Left kidney (tissue), 2 donors: ENCODE results near the gene RNF111. TPM values are rescaled to one million over a fixed set of nuclear protein-coding genes. Genes with fewer than 3 reads are reported as not detected.
"Not testable (repeated sequence)": the region's sequence is repeated elsewhere in the genome, so short reads cannot be mapped to it uniquely, and the experiment has no call there.

Experiments
- DNase-seq: peaks from one replicate; pipeline ENCODE4 v3.0.0-alpha.2; 2013
- polyA plus RNA-seq: library from polyadenylated mRNA; unstranded; fragments of 120-200 nt; gene quantifications from one replicate; pipeline ENCODE4 v1.2.1, GENCODE V29; 2013; ENCODE audit not compliant: insufficient read length

RNF111 gene
- polyA plus RNA-seq, 1 donor, result 42.1 TPM

DNA sequence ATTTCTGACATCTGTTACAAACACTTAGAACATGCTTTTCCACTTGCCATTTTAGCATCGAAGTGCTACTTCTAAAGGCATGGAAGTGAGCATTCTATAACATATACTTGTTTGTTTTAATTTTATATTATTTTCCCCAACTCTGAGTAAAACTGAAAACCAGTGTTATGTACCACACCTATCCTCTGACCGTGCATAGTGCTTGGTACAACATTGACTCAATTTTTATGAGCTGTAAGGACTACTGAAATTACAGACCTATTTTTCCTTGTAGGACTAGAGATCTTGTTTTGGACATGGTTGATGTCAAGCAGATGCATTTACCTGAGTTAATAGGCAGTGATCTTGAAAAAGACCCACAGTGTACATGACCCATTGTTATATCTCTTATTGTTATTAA, 66.0 kb downstream of the RNF111 start:
- no peak for DNase-seq

DNA sequence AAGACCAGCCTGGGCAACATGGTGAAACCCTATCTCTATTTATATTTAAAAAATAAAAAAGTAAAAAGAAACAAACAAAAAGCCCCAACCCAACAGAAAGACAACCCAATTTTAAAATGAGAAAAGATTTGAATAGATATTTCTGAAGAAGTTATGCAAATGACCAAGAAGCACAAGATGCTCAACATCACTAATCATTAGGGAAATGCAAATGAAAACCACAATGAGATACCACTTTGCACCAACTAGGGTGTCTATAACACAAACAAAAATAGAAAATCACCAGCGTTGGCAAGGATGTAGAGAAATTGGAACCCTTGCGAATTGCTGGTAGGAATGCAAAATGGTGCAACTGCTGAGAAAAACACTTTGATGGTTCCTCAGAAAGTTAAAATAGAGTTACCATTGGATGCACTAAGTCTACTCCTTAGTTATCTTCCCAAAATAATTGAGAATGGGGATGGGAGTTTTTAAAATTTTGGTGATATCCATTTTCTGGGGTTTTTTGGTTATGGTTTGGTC, 71.7 kb downstream of the RNF111 start:
- DNase-seq, result no peak

GRCh38 chr15:59060348-59060747, 72.9 kb downstream of the RNF111 start:
- no peak for DNase-seq

DNA sequence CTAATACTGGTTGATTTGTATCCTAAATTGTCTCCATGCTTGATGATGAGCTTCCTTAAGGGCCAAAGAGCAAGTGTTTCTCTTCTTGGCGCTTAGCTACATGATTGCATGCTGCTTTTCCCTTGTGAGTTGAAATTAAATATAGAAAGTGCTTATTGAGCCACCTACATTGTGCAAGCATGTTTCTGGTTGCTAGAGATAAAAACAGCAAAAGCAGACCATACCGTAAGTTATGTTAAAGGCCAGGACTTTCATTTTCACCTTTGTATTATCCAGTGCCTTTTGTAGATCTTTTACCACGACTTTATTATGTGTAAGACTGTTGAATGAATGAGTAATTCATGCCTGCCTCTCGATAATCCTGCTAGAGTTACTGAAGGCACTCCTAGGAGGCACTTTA, 75.6 kb downstream of the RNF111 start:
- no peak for DNase-seq

DNA sequence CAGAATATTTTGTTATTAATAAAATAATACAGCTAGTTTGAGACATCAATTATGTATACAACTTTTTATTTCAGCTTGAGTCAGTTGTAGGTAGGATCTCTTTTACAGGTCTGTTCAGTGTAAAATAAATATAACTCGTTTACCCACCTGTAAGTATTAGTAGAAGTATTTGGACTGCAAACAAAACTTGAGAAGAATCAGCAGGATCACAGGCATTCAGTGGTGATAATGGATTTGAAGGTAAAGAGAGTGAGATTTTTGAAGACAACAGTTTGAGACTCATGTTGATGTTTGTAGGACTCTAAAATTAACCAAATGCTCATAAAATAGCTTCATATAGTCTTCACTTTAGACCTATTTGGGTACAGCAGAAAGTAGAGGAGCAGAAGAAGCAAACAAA, 82.0 kb downstream of the RNF111 start:
- no peak for DNase-seq

DNA sequence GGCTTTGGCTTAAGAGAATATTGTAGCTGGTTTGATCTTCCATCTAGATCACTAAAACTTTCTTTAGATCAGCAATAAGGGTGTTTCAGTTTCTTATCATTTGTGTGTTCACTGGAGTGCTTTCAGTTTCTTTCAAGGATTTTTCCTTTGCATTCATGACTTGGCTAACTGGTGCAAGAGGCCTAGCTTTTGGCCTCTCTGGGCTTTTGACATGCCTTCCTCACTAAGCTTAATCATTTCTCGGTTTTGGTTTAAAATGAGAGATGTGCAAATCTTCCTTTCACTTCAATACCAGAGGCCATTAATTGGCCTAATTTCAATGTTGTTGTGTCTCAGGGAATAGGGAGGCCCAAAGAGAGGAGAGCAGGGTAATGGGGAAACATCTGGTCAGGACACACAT, 87.1 kb downstream of the RNF111 start:
- DNase-seq, result no peak

GRCh38 chr15:59087731-59088130, 100.3 kb downstream of the RNF111 start:
- no peak for DNase-seq

DNA sequence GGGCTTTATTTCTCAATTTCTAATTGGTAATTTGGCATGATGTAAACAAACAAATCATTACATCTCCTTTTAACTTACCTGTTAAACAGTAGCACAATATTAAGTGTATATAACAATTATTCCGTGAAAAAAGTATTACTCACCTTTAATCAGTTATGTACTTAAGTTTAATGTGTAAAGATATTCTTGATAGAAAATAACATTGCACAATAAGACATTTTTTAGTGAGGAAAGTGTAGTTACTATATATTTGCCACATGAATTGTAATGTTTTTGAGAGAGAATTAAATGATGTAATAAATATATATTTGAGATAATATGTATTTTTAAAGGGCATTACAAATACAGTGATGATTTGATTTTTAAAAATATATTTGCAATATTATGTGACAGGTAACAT, 106.6 kb downstream of the RNF111 start:
- no peak for DNase-seq

DNA sequence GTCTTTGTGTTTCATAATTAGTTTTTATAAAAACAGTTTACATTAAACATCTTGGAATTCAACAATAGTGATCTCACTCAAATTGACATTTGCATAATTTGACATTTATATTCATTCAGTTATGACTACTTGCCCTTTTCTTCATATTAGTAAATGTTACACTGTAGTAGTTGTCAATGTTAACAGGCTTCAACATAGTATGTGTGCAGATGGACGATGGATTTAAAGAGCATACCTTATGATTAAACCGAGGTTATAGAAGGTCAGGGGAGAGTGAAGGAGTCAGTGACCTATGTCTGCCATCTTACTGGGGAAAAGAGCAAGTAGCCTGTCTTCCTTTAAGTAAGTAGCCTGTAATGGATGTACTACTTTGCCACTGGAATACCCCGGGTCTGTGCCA, 109.0 kb downstream of the RNF111 start:
- DNase-seq, result no peak

GRCh38 chr15:59099162-59099685, 111.8 kb downstream of the RNF111 start:
- DNase-seq, result no peak

- DNase-seq, result no peak
These were observed 117.1 kb downstream of the RNF111 start for GRCh38 chr15:59104602-59104911.

DNA sequence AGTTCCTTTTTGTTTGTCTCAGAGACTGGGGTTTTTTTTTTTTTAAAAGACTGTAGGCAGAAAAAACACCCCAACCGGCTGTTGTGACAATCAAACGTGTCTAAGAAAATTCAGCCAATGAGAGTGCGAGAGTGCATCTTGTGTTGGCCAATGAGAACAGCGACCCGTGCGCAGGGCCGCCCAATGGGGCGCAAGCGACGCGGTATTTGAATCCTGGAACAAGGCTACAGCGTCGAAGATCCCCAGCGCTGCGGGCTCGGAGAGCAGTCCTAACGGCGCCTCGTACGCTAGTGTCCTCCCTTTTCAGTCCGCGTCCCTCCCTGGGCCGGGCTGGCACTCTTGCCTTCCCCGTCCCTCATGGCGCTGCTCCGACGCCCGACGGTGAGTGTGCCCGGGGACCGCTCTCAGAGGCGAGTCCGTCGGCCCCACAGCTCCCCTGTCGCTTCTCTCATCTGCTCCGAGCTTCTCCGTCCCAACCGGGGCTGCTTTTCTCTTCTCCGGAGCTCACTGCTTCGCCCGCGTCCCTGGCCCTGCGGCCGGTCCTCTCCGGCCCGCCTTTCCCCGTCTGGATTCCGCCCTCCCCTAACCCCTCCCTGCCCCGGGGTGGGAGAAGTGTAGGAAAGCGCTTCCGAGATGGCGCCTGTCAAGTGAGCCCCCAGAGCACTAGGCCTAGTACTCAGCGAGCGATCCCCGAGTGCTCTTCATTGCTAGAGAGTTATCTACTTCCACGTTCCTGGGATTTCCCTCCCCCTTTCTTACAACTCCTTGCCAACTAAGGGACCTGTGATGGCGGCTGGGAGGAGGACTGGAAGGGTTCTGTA, 117.7 kb downstream of the RNF111 start, which contains the start of gene CCNB2:
TSS of gene CCNB2 (plus strand) at position 235 of the 821 bp plus-strand sequence. CDS start at position 358, 123 bp downstream.
- DNase-seq, result peak; percentile 93

GRCh38 chr15:59105854-59106253, 118.4 kb downstream of the RNF111 start:
- peak; percentile 6 for DNase-seq

DNA sequence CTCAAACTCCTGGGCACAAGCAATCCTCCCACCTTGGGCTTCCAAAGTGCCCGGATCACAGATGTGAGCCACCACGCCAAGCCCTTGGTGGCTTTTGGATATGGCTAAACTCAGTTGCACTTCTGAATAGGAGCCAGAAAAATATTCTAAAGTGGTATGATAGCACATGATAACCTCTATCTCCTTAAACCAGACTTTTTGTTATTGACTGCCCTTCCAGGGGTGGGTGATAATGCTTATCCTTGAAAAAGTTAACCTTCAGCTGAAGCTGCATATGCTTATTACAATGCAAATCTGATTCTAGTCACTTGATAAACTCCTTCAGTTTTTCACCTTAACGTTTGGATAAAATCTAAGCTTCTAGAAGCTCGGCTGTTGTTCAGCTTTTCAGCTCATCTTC, 123.8 kb downstream of the RNF111 start:
- DNase-seq, result no peak

DNA sequence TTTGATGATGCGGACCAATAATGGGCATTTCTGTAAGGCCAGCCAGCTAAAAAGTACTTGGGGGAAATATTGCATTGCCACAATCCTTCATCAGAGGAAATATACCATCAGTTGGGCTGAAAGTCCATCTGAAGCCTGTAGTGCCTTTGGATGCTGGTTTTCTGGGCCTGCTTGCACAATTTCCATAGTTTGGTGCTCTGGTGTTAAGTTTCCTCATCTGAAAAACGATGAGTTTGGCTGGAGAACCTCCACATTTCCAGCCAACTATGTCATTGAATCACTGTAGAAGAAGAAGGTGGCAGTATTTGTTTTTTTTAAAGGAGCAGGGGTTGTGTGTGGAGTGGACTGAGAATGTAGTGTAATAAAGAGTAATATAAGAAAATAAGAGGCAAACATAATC, 127.6 kb downstream of the RNF111 start:
- no peak for DNase-seq

DNA sequence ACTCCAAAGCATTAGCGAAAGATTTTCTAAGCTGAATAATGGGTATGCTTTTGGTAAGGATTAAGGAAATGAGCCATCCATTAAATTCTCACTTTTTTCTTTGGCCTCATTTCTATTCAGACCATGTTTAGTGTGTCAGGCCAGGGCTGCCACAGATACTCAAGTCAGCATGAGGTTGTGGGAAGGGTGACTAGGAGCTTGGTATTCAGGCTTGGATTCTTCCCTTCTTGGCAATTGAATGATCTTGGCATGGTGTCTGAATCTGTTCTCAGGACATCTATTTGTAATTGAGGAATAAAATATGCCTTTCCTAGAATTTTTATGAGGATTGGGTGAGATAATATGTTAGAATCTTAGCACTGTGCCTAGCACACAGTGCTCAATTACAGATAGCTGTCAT, 128.7 kb downstream of the RNF111 start:
- DNase-seq, result no peak

GRCh38 chr15:59116771-59117170, 129.3 kb downstream of the RNF111 start:
- DNase-seq, result no peak

- no peak for DNase-seq
These were observed 132.2 kb downstream of the RNF111 start for GRCh38 chr15:59119625-59120024.

DNA sequence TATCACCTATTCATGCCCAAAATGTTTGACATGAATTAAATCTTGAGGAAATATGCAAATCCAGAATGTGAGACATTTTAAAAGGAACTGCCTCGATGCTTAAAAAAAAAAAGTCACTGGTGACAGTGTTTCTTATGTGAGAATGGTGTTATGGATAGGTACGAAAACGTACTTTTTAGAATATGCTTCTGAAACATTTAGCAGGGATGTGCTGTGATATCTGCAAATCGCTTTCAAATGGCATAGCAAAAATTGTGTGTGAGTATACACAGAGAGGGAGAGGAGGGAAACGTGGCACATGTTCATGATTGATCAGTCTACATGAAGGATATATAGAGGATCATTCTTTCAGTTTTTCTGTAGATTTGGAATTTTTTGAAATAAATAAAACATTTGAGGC, 133.5 kb downstream of the RNF111 start:
- DNase-seq, result no peak

GRCh38 chr15:59124261-59124660, 136.8 kb downstream of the RNF111 start:
- no peak for DNase-seq

- DNase-seq, result not testable (repeated sequence)
These were observed 138.2 kb downstream of the RNF111 start for GRCh38 chr15:59125683-59126082.

GRCh38 chr15:59127255-59127654, 139.8 kb downstream of the RNF111 start:
- not testable (repeated sequence) for DNase-seq

DNA sequence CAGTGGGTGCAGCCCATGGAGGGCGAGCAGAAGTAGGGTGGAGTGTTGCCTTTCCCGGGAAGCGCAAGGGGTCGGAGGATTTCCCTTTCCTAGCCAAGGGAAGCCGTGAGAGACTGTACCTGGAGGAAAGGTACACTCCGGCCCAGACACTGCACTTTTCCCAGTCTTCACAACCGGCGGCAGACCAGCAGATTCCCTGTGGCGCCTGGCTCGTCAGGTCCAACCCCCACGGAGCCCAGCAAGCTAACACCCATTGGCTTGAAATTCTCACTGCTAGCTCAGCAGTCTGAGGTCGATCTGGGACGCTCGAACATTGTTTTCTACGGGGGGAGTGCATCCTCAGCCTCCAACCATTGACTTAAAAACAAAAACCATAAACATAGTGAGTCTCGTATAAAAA, 144.0 kb downstream of the RNF111 start:
- no peak for DNase-seq
